CD4-positive, alpha-beta T cell treated with Interleukin-6 for 4 hours (primary cell): ENCODE data around the gene DENND5A.
"Not testable (repeated sequence)": the region's sequence is repeated elsewhere in the genome, so short reads cannot be mapped to it uniquely, and the experiment has no call there.

ENCODE experiments used
- DNase-seq: peaks from one replicate; pipeline ENCODE4 v3.0.0-alpha.2; 2020; ENCODE audit warnings: mixed read lengths

Gene DENND5A

DNA sequence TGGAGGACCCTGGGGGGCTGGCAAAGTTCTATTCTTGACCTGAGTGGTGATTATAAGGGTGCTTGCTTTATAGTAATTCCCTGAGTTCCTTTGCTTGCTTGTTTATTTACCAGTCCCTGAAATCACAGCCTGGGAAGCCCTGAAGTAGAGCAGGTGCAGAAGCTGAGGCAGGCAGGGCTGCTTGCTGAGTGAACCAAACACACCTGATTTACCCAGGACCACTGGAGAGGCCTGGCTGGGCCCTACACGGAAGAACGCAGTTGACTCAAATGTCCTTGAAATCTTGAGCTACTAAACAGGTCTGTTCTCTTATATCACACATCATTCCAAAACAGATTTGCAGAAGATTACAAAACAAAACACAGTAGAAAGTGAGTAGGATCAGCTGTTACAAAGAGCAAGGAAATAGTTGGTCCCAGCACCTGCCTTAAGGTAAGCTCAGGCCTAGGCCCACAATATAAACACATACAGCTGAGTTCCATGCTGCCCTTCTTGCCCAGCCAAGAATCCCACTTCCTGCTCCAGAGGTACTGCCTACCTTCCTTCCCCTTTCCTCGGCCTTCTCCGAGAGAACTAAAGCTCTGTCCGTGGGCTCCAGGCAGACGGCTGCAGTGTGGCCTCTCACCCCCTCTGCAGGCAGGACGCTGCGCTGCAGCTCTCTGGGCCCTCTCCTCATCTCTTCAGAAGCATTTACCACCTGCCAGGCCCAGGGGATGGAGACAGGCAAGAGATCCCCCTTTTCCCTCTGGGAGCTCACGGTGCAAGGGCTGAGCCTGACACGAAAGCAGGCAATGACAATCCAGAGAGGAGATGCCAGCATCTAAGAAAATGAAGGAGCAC is 127.6 kb downstream of the DENND5A start:
- peak; percentile 76 for DNase-seq

DNA sequence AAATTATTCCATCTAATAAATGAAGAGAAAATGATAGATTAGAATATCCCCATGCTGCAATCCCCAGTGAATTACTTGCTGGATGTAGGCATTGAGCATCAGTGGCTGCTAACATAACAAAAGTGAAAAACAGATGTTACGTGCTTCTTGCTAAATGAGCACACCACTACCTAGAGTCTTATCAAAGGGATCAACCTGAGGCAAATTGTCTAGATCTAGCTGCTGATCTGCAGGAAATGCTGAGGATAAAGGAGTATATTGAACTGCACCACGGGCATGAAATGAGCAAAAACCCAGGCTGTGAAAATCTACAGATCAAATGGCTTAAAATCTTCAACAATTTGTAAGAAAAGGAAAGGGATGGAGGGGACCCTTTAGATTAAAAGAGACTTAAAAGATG is 128.4 kb downstream of the DENND5A start:
- DNase-seq, result no peak

DNA sequence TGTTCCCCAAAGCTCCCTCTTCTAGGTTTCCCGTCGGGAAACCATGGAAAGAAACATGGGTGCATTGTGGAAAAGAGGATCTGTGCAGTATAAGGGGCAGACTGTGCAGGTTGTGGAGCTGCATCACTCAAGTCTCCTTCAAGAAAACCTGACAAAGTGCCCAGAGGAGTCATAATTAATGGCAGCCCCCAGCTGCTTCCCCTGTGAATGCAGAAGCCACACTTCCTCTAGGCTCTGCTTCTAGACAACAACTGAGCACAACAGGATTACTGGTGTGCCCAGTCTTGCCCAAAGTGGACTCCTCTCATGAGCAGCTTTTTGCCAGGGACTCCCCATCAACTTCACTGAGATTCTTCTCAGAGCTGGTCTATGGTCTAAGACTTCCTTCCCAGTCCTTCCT is 131.2 kb downstream of the DENND5A start:
- no peak for DNase-seq

DNA sequence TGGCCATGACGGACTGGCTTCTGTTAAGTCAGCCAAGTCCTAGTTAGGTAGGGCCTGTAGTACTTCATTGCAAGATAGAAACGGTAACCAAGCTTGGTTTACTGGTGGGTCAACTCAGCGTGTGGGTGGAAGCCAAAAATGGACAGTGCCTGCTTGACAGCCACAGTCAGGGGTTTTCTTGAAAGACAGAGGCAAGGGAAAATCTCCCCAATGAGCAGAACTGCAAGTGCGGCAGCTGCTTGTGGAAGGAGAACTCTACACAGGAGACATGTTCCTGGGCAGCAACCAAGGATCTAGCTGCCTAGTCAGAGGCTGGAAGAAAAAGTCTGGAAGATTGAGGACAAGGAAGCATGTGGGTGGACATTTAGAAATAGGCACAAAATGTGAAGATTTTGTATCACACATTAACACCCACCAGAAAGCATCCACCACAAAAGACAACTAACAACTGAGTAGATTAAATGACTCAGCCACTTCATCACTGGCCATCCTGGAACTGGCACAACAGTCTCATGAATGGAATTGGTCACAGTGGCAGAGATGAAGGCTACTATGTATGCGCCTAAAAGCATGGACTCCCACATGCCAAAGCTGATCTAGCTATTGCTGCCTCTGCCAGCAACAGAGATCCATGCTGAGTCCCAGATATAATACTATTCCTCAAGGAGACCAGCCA is 132.8 kb downstream of the DENND5A start:
- no peak for DNase-seq

DNA sequence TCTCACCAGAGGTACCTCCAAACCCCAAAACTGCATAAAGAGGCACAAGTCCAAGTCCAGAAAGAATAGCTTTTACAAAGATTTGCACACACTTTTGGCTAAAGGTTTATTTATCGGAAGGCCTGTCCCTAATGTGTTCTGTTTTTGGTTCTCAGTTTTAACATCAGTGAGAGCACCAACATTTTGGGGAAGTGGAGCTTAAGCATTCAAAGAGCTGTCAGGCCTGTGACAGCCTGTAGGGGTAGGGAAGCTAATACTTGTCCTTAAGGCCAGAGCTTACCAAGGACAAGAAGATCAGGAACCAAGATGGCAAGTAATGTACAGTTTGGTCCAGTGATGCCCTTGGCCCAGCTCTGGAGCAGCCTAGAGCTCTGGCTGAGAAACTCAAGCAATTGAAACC is 134.9 kb downstream of the DENND5A start:
- no peak for DNase-seq

DNA sequence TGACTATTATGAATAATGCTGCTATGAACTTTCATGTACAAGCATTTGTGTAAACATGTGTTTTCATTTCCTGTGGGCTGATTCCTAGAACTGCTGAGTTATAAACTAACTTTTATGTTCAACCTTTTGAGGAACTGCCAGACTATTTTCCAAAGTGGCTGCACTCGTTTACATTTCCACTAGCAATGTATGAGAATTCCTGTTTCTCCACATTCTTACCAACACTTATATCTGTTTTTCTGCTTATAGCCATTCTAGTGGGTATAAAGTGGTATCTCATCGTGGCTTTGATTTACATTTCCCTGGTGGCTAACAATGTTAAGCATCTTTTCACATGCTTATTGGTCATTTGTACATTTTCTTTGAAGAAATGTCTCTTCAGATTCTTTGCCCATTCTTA is 138.5 kb downstream of the DENND5A start:
- DNase-seq, result no peak

DNA sequence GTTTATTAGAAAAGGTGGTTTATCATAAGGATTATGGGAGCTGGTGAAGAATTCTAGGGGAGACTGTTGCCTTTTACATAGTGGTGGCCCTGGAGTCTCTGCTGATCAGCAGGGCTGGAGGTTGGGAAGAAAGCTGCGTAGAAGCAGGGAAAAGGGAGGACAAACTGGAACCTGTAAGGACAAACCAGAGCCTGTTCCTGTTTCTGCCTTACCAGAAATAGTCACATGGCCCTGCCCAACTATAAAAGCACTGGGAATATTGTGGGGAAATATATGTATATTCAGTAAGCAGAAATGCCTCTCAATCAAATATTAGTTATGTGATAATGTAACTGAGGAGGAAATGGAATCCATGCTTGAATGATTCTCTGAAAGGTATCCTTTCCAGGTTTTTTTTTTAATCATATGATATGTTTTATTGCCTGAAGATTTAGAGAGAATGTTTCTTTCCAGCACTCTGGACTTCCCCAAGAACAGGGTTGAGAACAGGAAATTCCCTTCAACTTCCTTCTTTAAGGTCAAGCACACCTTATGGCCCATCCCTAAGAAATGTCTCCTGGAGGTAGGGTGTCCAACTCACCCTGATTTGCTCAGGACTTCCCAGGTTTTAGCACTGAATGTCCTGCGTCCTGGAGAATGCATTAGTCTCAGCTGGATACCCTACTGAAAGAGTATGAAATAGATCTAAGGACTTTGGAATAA is 139.8 kb downstream of the DENND5A start:
- DNase-seq, result no peak

DNA sequence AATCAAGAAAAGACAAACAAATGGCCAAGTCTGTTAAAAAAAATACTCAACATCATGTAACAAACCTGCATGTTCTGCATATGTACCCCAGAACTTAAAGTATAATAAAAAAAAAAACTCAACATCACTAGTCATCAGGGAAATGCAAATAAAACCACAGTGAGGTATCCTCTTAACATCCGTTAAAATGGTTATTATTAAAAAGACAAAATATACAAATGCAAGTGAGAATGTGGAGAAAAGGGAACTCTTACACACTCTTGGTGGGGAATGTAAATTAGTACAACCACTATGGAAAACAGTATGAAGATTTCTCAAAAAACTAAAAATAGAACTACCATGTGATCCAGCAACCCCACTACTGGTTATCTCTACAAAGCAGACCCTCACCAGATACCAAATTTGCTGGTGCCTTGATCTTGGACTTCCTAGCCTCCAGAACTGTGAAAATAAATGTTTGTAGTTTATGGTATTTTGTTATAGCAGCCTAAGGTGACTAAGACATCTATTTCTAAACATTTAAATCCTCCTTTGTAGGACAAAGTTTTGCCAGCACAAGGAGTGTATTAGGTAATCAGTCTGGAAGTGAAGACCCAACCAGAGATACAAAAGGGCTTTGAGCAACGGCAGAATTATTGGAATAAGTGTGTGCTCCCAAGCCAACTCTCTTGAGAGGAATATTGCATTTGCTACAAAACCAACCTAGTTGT is 141.4 kb downstream of the DENND5A start:
- no peak for DNase-seq

DNA sequence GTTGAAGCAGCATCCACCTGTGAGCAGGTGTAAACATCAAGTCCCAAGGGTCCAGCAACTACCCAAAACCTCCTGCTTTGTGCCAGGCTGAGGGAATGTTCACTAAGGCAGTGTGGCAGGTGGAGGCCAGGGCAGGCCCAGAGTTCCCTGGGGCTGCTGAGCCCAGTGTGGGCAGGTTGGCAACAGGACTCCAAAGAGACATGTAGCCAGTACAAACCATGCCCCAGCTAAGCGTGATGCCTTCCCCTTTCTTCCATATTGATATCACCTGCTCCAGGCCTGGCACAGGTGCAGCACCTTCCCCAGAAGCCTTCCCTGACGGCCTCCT is 143.7 kb downstream of the DENND5A start:
- no peak for DNase-seq

DNA sequence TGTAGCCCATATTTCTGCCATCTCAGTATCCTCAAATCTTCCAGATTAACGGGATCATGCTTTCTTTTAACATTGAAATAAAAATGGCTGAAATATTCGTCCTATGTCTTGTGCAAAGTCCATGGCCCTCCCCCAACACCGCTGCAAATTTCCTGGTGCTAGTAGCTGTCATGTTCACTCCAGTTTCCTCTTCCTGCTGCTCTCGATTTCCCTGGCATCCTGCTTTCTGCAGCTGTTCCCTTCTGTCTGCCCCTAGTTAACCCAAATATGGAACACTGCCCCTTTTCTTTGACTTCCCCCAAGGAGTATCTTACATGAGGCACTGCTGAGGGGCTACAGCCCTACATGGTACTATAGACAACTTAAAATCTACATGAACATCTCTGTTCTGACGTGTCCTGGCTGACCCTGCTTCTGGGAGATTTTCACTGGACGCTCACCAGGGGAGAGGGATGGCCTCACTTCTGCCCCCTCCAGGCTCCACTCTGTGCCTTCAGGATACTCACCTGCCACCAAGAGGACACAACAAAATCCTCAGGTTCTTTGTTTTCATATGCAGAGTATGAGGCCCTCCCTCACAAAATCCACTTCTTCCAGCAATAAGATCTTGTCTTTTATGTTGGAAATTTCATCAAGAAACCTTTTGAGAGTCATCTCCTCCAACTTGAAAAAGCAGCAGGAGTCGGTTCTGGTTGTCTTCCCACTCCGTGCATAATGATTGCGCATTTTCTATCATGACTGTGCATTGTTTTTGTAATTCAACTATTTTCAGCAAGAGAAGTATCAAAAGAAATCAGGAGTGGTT is 144.3 kb downstream of the DENND5A start:
- DNase-seq, result no peak

DNA sequence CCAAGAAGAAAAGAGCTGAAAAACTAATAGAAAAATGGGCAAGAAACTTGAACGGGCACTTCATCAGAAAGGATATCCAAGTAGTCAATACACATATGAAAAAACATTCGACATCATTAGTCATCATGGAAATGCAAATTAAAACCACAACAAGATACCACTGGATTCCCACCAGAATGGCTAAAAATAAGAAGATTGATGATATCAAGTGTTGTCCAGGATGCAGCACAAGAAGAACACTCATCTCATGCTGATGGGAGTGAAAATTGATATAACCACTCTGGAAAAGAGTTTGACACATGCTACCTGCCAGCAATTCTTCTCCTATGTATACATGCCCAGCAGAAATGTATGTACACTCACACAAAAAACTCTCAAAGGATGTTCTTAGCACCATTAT is 146.9 kb downstream of the DENND5A start:
- no peak for DNase-seq

DNA sequence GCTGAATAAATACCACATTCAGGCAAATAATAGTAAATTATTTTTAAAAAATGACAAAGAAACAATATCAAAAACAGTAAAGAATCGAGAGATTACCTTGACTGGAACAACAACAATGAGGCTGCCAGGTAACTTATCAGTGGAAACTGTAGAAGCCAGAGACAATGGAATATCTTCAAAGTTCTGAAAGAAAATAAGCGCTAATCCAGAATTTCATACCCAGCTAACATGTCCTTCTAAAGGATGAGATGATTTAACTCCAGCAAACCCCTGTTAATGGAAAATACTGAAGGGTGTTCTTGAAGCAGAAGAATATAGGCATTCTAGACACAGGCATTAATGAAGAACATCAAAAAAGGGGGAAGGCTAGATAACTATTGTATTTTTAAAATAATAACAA is 153.1 kb downstream of the DENND5A start:
- no peak for DNase-seq

DNA sequence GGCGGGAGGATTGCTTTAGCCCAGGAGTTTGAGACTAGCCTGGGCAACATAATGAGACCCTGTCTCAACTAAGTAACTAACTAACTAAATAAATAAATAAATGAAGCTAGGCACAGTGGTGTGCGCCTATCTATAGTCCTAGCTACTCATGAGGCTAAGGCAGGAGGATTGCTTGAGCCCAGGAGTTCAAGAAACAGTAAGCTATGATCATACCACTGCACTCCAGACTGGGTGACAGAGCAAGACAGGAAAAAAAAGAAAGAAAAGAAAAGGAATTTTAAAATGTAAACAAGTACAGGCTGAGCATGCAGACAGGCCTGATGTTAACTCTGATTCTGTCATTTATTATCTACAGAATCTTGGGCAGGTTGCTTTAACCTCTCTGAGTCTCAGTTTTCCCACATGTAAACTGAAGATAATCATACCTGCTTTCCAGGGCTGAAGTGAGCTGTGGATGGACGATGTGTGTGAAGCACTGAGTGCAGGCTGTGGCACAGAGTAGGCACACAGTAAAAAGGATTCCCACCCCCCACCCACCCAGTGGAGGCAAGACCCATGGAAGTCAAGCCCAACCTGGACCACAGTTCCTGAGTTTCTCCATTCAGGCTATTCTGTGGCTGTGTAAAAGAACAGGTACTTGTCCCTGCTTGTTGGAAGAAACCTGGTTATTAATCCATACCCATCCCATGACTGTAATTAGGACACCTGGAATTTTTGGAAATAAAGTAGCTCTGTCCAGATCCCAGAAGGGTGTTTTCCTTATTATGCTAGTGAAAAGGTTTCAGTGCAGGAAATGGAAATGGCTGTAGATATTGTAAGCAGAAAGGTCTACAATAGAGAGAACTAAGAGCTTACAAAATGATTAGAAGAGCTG is 155.1 kb downstream of the DENND5A start:
- no peak for DNase-seq

DNA sequence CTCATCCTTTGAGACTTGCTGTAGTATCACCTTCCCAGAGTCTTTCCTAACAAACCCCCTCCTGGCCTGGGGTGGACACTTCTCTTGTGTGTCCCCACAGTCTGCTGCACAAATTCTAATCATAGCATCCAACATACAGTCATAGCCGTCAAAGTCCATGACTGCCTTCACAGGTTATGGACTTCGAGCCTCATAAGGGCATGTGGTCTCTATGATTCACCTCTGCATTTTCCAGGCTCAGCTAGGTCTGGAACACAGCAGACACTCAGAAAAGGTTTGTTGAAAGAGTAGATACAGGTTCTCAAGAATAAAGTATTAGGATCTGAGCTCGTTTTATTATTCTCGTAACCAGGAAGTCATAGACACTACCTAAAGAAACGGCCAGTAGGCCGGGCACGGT is 160.6 kb downstream of the DENND5A start:
- no peak for DNase-seq

DNA sequence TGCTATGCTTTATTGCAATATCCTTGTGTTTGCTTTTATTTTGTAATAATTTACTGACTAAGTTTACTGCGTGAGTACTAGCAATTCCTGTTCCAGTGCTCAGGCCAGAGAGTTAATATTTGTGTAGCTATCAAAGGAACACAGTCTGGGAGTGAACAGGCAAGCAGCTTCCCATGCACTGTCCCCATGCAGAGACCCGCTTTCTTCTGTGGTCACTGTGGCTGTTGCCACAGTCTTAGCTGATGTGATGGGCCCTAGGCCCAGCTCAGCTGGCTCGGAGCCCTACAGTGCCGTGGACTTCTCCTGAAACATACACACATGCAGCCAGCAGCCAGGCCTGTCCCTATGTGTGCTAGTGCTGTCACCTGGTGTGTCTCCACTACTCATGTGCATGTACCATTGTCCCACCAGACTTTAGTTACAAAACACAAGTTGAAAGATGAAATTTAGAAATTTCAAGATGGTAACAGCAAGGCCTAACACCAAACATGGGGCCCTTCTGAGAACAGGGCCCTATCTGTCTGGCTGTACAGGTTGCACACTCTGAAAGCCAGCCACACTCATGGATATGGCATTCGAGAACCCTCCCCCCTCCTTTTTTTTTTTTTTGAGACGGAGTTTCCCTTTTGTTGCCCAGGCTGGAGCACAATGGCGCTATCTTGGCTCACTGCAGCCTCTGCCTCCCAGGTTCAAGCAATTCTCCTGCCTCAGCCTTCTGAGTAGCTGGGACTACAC is 161.4 kb downstream of the DENND5A start:
- no peak for DNase-seq

DNA sequence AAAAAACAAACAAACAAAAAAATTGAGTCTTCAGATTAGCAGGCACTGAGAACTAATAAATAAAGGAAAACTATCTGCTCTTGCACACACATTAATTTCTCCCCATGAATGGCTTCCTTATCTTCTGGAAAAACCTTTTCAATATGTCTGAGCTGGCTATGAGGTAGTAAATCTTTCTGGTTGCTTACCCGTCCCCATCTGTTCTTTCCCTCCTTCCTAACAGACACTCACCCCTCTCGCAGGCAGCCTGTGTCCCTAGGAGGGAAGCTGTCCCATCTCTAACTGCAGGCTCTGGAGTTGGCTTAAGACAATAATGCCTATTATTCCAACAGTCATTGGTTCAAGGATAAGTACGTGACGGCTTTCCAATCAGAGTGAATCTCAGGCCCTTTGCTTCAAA is 165.5 kb downstream of the DENND5A start:
- DNase-seq, result no peak

DNA sequence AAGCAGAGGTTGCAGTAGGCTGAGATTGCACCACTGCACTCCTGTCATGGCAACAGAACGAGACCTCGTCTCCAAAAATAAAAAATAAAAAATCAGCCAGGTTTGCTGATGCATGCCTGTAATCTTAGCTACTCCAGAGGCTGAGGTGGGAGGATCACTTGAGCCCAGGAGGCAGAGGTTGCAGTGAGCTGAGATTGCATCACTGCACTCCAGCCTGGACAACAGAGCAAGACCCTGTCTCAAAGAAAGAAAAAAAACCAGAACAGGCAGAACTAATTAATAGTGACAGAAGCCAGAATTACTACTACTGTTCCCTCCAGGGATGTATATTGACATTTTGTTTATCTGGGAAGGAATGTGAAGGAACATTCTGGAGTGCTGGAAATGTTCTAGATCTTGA is 166.7 kb downstream of the DENND5A start:
- DNase-seq, result not testable (repeated sequence)

DNA sequence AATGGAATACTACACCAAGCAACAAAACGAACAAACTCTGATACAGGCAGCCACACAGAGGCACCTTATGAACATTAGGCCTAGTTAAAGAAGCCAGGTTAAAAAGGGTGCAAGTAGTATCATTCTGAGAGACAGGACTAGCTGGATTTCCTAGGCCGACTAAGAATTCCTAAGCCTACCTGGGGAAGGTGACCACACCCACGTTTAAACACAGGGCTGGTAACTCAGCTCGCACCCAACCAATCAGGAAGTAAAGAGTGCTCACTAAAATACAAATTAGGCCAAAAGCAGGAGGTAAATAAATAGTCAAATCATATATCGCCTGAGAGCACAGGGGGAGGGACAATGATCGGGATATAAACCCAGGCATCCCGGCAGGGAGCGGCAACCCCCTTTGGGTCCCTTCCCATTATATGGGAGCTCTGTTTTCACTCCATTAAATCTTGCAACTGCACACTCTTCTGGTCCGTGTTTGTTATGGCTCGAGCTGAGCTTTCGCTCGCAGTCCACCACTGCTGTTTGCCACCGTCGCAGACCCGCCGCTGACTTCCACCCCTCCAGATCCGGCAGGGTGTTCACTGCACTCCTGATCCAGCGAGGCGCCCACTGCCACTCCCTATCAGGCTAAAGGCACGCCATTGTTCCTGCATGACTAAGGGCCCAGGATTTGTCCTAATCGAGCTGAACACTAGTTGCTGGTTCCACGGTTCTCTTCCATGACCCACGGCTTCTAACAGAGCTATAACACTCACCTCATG is 167.8 kb downstream of the DENND5A start:
- DNase-seq, result not testable (repeated sequence)

DNA sequence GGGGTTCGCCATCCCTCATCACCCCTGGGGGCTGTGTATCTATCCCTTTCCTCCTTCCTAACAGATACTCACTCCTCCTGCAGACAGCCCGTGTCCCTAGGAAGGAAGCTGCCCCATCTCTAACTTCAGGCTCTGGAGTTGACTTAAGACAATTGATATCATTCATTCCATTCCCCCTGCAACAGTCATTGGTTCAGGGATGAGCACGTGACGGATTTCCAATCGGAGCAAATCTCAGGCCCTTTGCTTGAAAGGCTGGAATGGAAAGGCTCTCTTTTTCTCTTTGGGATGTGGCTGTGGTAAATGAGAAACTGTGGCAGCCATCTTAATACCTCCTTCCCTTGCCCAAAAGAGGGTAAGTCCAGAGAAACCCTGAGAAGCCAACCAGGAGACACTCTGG is 168.7 kb downstream of the DENND5A start:
- DNase-seq, result no peak

DNA sequence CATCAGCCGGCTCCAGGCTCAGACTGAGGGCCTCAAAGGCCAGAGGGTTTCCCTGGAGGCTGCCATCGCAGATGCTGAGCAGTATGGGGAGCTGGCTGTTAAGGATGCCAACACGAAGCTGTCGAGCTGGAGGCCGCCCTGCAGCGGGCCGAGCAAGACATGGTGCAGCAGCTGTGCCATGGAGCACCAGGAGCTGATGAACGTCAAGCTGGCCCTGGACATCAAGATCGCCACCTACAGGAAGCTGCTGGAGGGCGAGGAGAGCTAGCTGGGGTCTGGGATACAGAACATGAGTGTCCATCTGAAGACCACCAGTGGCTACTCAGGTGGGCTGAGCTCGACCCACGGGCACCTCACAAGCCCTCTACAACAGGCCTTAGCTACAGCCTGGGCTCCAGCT is 169.7 kb downstream of the DENND5A start:
- DNase-seq, result no peak
